Activated CD4-positive, alpha-beta T cell treated with anti-CD3 and anti-CD28 coated beads for 36 hours (primary cell): ENCODE results near the gene MYEOV. TPM values are rescaled to one million over a fixed set of nuclear protein-coding genes. Genes with fewer than 3 reads are reported as not detected.

ENCODE experiments used
- ATAC-seq: fragments of 200-7000 bp; cut with Tn5 transposase; one replicate; pipeline ENCODE4 v1.10.0; 2021; ENCODE audit warnings: mild to moderate bottlenecking, moderate library complexity
- CTCF ChIA-PET: fragments of 350-600 bp; sonication (Branson Sonifier 250); formaldehyde crosslinking; loops from one replicate; lab custom pipeline; 2021; ENCODE audit warnings: antibody characterized with exemption; lab: Charles Lee
- POLR2A ChIA-PET: fragments of 350-600 bp; sonication (Branson Sonifier 250); formaldehyde crosslinking; loops from one replicate; lab custom pipeline; 2021; ENCODE audit warnings: antibody characterized with exemption, inconsistent platforms; lab: Charles Lee
- DNase-seq: peaks from one replicate; pipeline ENCODE4 v3.0.0-alpha.2; 2020
- H3K27ac Mint-ChIP-seq: one replicate; pipeline ENCODE4 v1.8.0; 2021; ENCODE audit warnings: mixed read lengths
- H3K27me3 Mint-ChIP-seq: one replicate; pipeline ENCODE4 v1.8.0; 2021; ENCODE audit warnings: mixed read lengths
- H3K36me3 Mint-ChIP-seq: one replicate; pipeline ENCODE4 v1.8.0; 2021; ENCODE audit warnings: low read depth, mixed read lengths
- H3K4me1 Mint-ChIP-seq: one replicate; pipeline ENCODE4 v1.8.0; 2021; ENCODE audit warnings: mixed read lengths
- H3K4me3 Mint-ChIP-seq: one replicate; pipeline ENCODE4 v1.8.0; 2021; ENCODE audit warnings: mild to moderate bottlenecking, moderate library complexity, mixed read lengths
- H3K9me3 Mint-ChIP-seq: one replicate; pipeline ENCODE4 v1.8.0; 2021; ENCODE audit warnings: low read depth, mixed read lengths
- intact Hi-C, 2 experiments: fragments of 100-400 bp; cut with DNase I in 1 of 2; cut with micrococcal nuclease in 1 of 2; formaldehyde crosslinking; loops; one replicate each; pipeline versions ENCODE4 v1.14.2 to v1.15.1; 2022 to 2024; cut with DNase I, micrococcal nuclease
- total RNA-seq, 2 experiments: library from RNA; stranded (reverse); gene quantifications; one replicate each; pipeline ENCODE4 v1.2.3, GENCODE V29; 2021

The MYEOV gene
- total RNA-seq, 2 experiments from 2014 or later: not detected

- no peak overlapping the region for H3K27ac Mint-ChIP-seq
- ATAC-seq: no peak
- H3K36me3 Mint-ChIP-seq: no peaks in the 10 kb centered on the region
- intact Hi-C loops: no loop called here
- H3K4me3 Mint-ChIP-seq: no peak overlapping the region
- POLR2A ChIA-PET: no interaction called here
- H3K9me3 Mint-ChIP-seq: no peaks in the 10 kb centered on the region
- H3K4me1 Mint-ChIP-seq: peaks cover 11% of the 10 kb centered on the region
- no peaks in the 10 kb centered on the region for H3K27me3 Mint-ChIP-seq
- CTCF ChIA-PET: interaction anchor here (0.5 to 0.6 kb wide), 2 partner anchors 146 to 1074 kb away, joined by 3 to 5 read pairs; no protein-coding TSS in a partner anchor
- DNase-seq: no peak
These were observed 27.1 kb downstream of the MYEOV start for GRCh38 chr11:69320756-69321741.

- H3K27ac Mint-ChIP-seq: no peak overlapping the region
- ATAC-seq: no peak
- CTCF ChIA-PET: interaction anchor here (0.5 kb wide), 1 partner anchor 147 kb away, joined by 3 read pairs; no protein-coding TSS in a partner anchor
These were observed 28.0 kb downstream of the MYEOV start for GRCh38 chr11:69321877-69322361.

GRCh38 chr11:69325446-69325845 lies 31.5 kb downstream of the MYEOV start:
- DNase-seq: no peak
- Mint-ChIP-seq H3K4me1 (no peaks in the 10 kb centered on the region), H3K4me3 (no peak overlapping the region), H3K36me3 (no peaks in the 10 kb centered on the region), H3K9me3 (no peaks in the 10 kb centered on the region), H3K27me3 (no peaks in the 10 kb centered on the region), H3K27ac (no peak overlapping the region)
- ChIA-PET CTCF (no interaction called here), POLR2A (no interaction called here)
- no peak for ATAC-seq
- intact Hi-C loops: no loop called here

More at GRCh38 chr11:69321877-69322361, 28.0 kb downstream of the MYEOV start:
- no peaks in the 10 kb centered on the region for H3K36me3 Mint-ChIP-seq
- no peak for DNase-seq
- H3K4me3 Mint-ChIP-seq: no peak overlapping the region
- peaks cover 10% of the 10 kb centered on the region for H3K4me1 Mint-ChIP-seq
- intact Hi-C loops: no loop called here
- no peaks in the 10 kb centered on the region for H3K27me3 Mint-ChIP-seq
- POLR2A ChIA-PET: no interaction called here
- H3K9me3 Mint-ChIP-seq: no peaks in the 10 kb centered on the region

- H3K4me1 Mint-ChIP-seq: no peaks in the 10 kb centered on the region
- POLR2A ChIA-PET: no interaction called here
These were observed 32.8 kb downstream of the MYEOV start for GRCh38 chr11:69326622-69327219.

GRCh38 chr11:69327741-69328191 lies 33.8 kb downstream of the MYEOV start:
- ATAC-seq: no peak
- intact Hi-C loops: no loop called here
- Mint-ChIP-seq H3K36me3 (no peaks in the 10 kb centered on the region), H3K4me1 (no peaks in the 10 kb centered on the region), H3K27ac (no peak overlapping the region), H3K27me3 (no peaks in the 10 kb centered on the region), H3K4me3 (no peak overlapping the region), H3K9me3 (no peaks in the 10 kb centered on the region)
- DNase-seq: no peak
- ChIA-PET CTCF (interaction anchor here (0.6 to 1.0 kb wide), 2 partner anchors 252 to 340 kb away, joined by 3 read pairs; no protein-coding TSS in a partner anchor), POLR2A (no interaction called here)

More at GRCh38 chr11:69326622-69327219, 32.8 kb downstream of the MYEOV start:
- Mint-ChIP-seq H3K4me3 (no peak overlapping the region), H3K36me3 (no peaks in the 10 kb centered on the region), H3K27me3 (no peaks in the 10 kb centered on the region), H3K27ac (no peak overlapping the region), H3K9me3 (no peaks in the 10 kb centered on the region)
- DNase-seq (no peak), ATAC-seq (no peak)
- intact Hi-C loops: no loop called here
- CTCF ChIA-PET: no interaction called here

GRCh38 chr11:69328231-69328630 lies 34.3 kb downstream of the MYEOV start:
- H3K4me3 Mint-ChIP-seq: no peak overlapping the region
- intact Hi-C loops: no loop called here
- no peak for DNase-seq
- no peaks in the 10 kb centered on the region for H3K27me3 Mint-ChIP-seq
- CTCF ChIA-PET: interaction anchor here (1.0 kb wide), 1 partner anchor 340 kb away, joined by 3 read pairs; no protein-coding TSS in a partner anchor
- H3K27ac Mint-ChIP-seq: no peak overlapping the region
- ATAC-seq: no peak
- POLR2A ChIA-PET: no interaction called here
- no peaks in the 10 kb centered on the region for H3K9me3 Mint-ChIP-seq
- H3K4me1 Mint-ChIP-seq: no peaks in the 10 kb centered on the region
- no peaks in the 10 kb centered on the region for H3K36me3 Mint-ChIP-seq

- POLR2A ChIA-PET: no interaction called here
- Mint-ChIP-seq H3K27me3 (no peaks in the 10 kb centered on the region), H3K4me1 (no peaks in the 10 kb centered on the region), H3K9me3 (no peaks in the 10 kb centered on the region), H3K27ac (no peak overlapping the region), H3K4me3 (no peak overlapping the region), H3K36me3 (no peaks in the 10 kb centered on the region)
- intact Hi-C loops: no loop called here
- CTCF ChIA-PET: interaction anchor here (0.8 kb wide), 1 partner anchor 862 kb away, joined by 4 read pairs; no protein-coding TSS in a partner anchor
- ATAC-seq: no peak
- DNase-seq: no peak
These were observed 35.6 kb downstream of the MYEOV start for GRCh38 chr11:69329581-69329980.

- DNase-seq: no peak
- Mint-ChIP-seq H3K27me3 (no peaks in the 10 kb centered on the region), H3K4me1 (no peaks in the 10 kb centered on the region), H3K4me3 (no peak overlapping the region), H3K9me3 (no peaks in the 10 kb centered on the region), H3K27ac (no peak overlapping the region), H3K36me3 (no peaks in the 10 kb centered on the region)
- intact Hi-C loops: no loop called here
- ChIA-PET POLR2A (no interaction called here), CTCF (no interaction called here)
- ATAC-seq: no peak
These were observed 36.4 kb downstream of the MYEOV start for GRCh38 chr11:69330330-69330729.

- Mint-ChIP-seq H3K36me3 (no peaks in the 10 kb centered on the region), H3K27ac (no peak overlapping the region), H3K4me3 (no peak overlapping the region), H3K4me1 (peaks cover 21% of the 10 kb centered on the region), H3K27me3 (no peaks in the 10 kb centered on the region), H3K9me3 (no peaks in the 10 kb centered on the region)
- intact Hi-C loops: no loop called here
- CTCF ChIA-PET: interaction anchor here (0.6 to 1.5 kb wide), 2 partner anchors 13 to 846 kb away, joined by 3 read pairs; no protein-coding TSS in a partner anchor
- no peak for ATAC-seq
- POLR2A ChIA-PET: no interaction called here
- DNase-seq: no peak
These were observed 39.3 kb downstream of the MYEOV start for GRCh38 chr11:69333149-69333710.

GRCh38 chr11:69333879-69334278 lies 39.9 kb downstream of the MYEOV start:
- intact Hi-C loops: no loop called here
- no peak for DNase-seq

More at GRCh38 chr11:69333879-69334278, 39.9 kb downstream of the MYEOV start:
- H3K27me3 Mint-ChIP-seq: no peaks in the 10 kb centered on the region
- no peak for ATAC-seq
- CTCF ChIA-PET: interaction anchor here (0.6 to 1.5 kb wide), 3 partner anchors 12 to 336 kb away, joined by 3 to 5 read pairs (median 3); no protein-coding TSS in a partner anchor
- H3K4me1 Mint-ChIP-seq: peaks cover 26% of the 10 kb centered on the region
- POLR2A ChIA-PET: no interaction called here
- H3K9me3 Mint-ChIP-seq: peaks cover 2% of the 10 kb centered on the region
- H3K27ac Mint-ChIP-seq: no peak overlapping the region
- no peak overlapping the region for H3K4me3 Mint-ChIP-seq
- peaks cover 2% of the 10 kb centered on the region for H3K36me3 Mint-ChIP-seq
